Hair follicular keratinocyte (primary cell): ENCODE measurements around the gene PKD1L1. TPM values are rescaled to one million over a fixed set of nuclear protein-coding genes. Genes with fewer than 3 reads are reported as not detected.

ENCODE experiments used
- total RNA-seq: library from RNA; depleted of rRNA; stranded (reverse); fragments of >200 nt; gene quantifications from 2 replicates; pipeline ENCODE4 v1.2.3, GENCODE V29; 2015

The PKD1L1 gene, protein sequence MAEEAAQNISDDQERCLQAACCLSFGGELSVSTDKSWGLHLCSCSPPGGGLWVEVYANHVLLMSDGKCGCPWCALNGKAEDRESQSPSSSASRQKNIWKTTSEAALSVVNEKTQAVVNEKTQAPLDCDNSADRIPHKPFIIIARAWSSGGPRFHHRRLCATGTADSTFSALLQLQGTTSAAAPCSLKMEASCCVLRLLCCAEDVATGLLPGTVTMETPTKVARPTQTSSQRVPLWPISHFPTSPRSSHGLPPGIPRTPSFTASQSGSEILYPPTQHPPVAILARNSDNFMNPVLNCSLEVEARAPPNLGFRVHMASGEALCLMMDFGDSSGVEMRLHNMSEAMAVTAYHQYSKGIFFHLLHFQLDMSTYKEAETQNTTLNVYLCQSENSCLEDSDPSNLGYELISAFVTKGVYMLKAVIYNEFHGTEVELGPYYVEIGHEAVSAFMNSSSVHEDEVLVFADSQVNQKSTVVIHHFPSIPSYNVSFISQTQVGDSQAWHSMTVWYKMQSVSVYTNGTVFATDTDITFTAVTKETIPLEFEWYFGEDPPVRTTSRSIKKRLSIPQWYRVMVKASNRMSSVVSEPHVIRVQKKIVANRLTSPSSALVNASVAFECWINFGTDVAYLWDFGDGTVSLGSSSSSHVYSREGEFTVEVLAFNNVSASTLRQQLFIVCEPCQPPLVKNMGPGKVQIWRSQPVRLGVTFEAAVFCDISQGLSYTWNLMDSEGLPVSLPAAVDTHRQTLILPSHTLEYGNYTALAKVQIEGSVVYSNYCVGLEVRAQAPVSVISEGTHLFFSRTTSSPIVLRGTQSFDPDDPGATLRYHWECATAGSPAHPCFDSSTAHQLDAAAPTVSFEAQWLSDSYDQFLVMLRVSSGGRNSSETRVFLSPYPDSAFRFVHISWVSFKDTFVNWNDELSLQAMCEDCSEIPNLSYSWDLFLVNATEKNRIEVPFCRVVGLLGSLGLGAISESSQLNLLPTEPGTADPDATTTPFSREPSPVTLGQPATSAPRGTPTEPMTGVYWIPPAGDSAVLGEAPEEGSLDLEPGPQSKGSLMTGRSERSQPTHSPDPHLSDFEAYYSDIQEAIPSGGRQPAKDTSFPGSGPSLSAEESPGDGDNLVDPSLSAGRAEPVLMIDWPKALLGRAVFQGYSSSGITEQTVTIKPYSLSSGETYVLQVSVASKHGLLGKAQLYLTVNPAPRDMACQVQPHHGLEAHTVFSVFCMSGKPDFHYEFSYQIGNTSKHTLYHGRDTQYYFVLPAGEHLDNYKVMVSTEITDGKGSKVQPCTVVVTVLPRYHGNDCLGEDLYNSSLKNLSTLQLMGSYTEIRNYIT (N-terminal part only)
- total RNA-seq: not detected in 2 replicates

DNA sequence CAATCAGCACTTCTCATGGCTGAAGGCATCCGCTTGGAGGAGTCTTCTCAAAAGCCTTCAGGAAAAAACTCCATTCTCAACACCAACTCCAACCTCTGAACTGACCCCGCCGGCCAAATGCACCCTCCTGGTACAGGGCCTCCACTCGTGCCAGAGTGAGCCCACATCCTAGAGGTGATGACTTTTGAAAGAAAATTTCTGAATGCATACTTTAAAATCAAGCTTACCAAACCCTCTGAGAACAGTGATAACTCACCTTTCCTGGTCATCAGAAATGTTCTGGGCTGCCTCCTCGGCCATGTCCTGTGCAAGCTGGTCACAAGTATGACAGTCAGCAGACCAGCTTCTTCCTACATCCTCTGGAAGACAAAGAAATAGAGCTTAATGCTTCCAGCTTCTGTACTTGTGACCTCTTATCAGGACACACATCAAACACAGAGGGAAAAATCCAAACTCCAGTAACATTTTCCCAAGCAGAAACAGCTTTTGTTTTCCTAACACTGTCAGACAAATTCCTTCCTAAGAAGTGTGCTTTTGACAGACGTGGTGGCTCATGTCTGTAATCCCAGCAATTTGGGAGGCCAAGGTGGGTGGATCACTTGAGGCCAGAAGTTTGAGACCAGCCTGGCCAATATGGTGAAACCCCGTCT, at the start of gene PKD1L1:
Gene PKD1L1, minus strand, starts transcription at position 326 of the 650 bp plus-strand sequence. Its CDS starts 26 bp downstream, at position 300.

DNA sequence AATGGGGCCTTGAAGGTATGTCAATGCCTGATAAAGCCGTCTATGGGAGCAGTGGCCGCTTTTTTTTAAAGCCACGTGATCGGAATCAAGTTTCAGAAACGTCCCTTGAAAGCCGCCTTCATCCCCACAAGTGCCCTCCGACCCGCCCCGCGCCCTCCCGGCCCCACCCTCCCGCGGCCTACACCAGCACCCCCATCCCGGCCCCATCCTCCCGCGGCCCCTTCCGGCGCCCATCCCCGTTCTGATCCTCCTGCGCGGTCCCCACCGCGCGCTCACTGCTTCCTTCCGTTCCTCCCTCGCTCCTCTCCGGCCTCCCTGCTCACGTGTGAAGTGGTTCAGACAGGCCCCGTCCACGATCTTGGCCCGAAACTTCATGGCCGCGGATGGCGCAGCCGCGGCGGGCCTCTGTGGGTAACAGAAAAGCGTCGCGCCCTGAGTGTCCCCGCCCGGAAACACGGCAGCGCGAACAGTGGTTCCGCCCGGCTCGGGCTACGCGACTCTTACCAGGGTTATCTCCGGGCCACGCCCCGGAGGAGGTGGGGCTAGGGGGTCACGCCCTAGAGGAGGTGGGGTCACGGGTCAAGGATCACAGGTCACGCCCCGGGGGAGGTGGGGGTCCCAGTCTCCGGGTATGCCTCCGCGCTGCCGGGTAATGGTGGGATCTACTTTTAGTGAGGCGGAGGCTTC, 31.0 kb upstream of the PKD1L1 start, which contains the start of gene HUS1:
Gene HUS1, minus strand, starts transcription at position 471 of the 687 bp plus-strand sequence. Its CDS starts 96 bp downstream, at position 375.

Other genes with a start within 250 kb of the PKD1L1 start
- 13.5 and 15.4 TPM in 2 replicates for gene HUS1, start 31.1 kb upstream of the PKD1L1 start, total RNA-seq
- not detected in 2 replicates for gene SUN3, start 80.6 kb upstream of the PKD1L1 start, total RNA-seq
- gene C7orf57, start 87.1 kb upstream of the PKD1L1 start, total RNA-seq: 1.6 and 2.3 TPM in 2 replicates
- gene UPP1, start 140.8 kb upstream of the PKD1L1 start, total RNA-seq: 316 and 486 TPM in 2 replicates
- gene ABCA13, start 223.0 kb upstream of the PKD1L1 start, total RNA-seq: 0.46 and 0.62 TPM in 2 replicates